Esophagus muscularis mucosa (tissue), 3 donors: ENCODE results near the gene CARD14.

ENCODE experiments used
- CTCF ChIP-seq, 3 experiments: fragments of 200-600 bp in 2 of 3; fragments of 450-650 bp in 1 of 3; sonication (generic) in 2 of 3; IDR thresholded peaks; one replicate each; pipeline ENCODE4 v1.5.1; 2017 to 2019; ENCODE audit warnings: antibody characterized with exemption in 3 of 3, mild to moderate bottlenecking in 2 of 3, moderate library complexity in 1 of 3
- POLR2A ChIP-seq: fragments of 450-650 bp; IDR thresholded peaks from one replicate; pipeline ENCODE4 v1.6.1; 2017; ENCODE audit warnings: antibody characterized with exemption, moderate library complexity, mild to moderate bottlenecking, low read depth

GRCh38 chr17:80181431-80181830 is 11.6 kb downstream of the CARD14 start:
- TF ChIP-seq CTCF (IDR thresholded peaks at IDR 0.05) (no peak), POLR2A (no peak)
